HG03469 (cell line): Measurements from ENCODE around the gene CEACAM3.

ENCODE experiments used
- ATAC-seq: cut with Tn5 transposase; IDR thresholded peaks from one replicate; pipeline ENCODE4 v1.9.1; 2021; ENCODE audit warnings: mild to moderate bottlenecking, moderate library complexity, moderate number of reproducible peaks; ENCODE audit not compliant: unreplicated experiment

Gene CEACAM3

GRCh38 chr19:41792513-41793413 is 3.6 kb upstream of the CEACAM3 start:
- ATAC-seq, result no peak

GRCh38 chr19:41793414-41793727 is 3.0 kb upstream of the CEACAM3 start:
- ATAC-seq, result no peak

GRCh38 chr19:41795031-41795461 is 1.3 kb upstream of the CEACAM3 start:
- ATAC-seq, result no peak

- ATAC-seq, result no peak
These were observed 514 bp downstream of the CEACAM3 start for GRCh38 chr19:41796901-41797300.

- ATAC-seq, result no peak
These were observed 3.1 kb downstream of the CEACAM3 start for GRCh38 chr19:41799444-41800000.

GRCh38 chr19:41801031-41801430 is 4.6 kb downstream of the CEACAM3 start:
- ATAC-seq, result no peak

GRCh38 chr19:41801792-41802211 is 5.4 kb downstream of the CEACAM3 start:
- no peak for ATAC-seq

GRCh38 chr19:41802770-41803169 is 6.4 kb downstream of the CEACAM3 start:
- ATAC-seq, result no peak

GRCh38 chr19:41804336-41804735 is 7.9 kb downstream of the CEACAM3 start:
- no peak for ATAC-seq

- no peak for ATAC-seq
These were observed 10.8 kb downstream of the CEACAM3 start for GRCh38 chr19:41807176-41807575.

- ATAC-seq, result no peak
These were observed 12.5 kb downstream of the CEACAM3 start for GRCh38 chr19:41808663-41809566.

GRCh38 chr19:41810301-41810700 is 13.9 kb downstream of the CEACAM3 start:
- no peak for ATAC-seq

GRCh38 chr19:41811036-41811435 is 14.6 kb downstream of the CEACAM3 start:
- no peak for ATAC-seq

GRCh38 chr19:41811981-41812380 is 15.6 kb downstream of the CEACAM3 start:
- no peak for ATAC-seq

- no peak for ATAC-seq
These were observed 17.5 kb downstream of the CEACAM3 start for GRCh38 chr19:41813911-41814310.

GRCh38 chr19:41815301-41815700 is 18.9 kb downstream of the CEACAM3 start:
- ATAC-seq, result no peak

- no peak for ATAC-seq
These were observed 20.4 kb downstream of the CEACAM3 start for GRCh38 chr19:41816761-41817160.

GRCh38 chr19:41821003-41821735 is 24.8 kb downstream of the CEACAM3 start:
- ATAC-seq, result no peak

GRCh38 chr19:41837981-41838708 is 41.8 kb downstream of the CEACAM3 start:
- ATAC-seq, result no peak

- ATAC-seq, result no peak
These were observed 42.8 kb downstream of the CEACAM3 start for GRCh38 chr19:41839211-41839610.
